Measurements from ENCODE around the gene SEMA3C.

The SEMA3C gene

GRCh38 chr7:80827239-80827633, 91.6 kb downstream of the SEMA3C start:
- no peak for DNase-seq

GRCh38 chr7:80826520-80827238, 92.2 kb downstream of the SEMA3C start:
- no peak for DNase-seq

- no peak for DNase-seq
Measured at GRCh38 chr7:80825499-80825898, 93.4 kb downstream of the SEMA3C start.

- DNase-seq = no peak
Measured at GRCh38 chr7:80824253-80824652, 94.6 kb downstream of the SEMA3C start.

- no peak for DNase-seq
Measured at GRCh38 chr7:80823057-80823456, 95.8 kb downstream of the SEMA3C start.

- DNase-seq = no peak
Measured at GRCh38 chr7:80821771-80822319, 97.0 kb downstream of the SEMA3C start.

- DNase-seq = no peak
Measured at GRCh38 chr7:80819503-80819902, 99.3 kb downstream of the SEMA3C start.

GRCh38 chr7:80818181-80818580, 100.7 kb downstream of the SEMA3C start:
- no peak for DNase-seq

- DNase-seq = no peak
Measured at GRCh38 chr7:80816806-80817205, 102.0 kb downstream of the SEMA3C start.

- no peak for DNase-seq
Measured at GRCh38 chr7:80815733-80816132, 103.1 kb downstream of the SEMA3C start.

- DNase-seq = no peak
Measured at GRCh38 chr7:80809545-80809944, 109.3 kb downstream of the SEMA3C start.

- DNase-seq = no peak
Measured at GRCh38 chr7:80807166-80807900, 111.5 kb downstream of the SEMA3C start.

GRCh38 chr7:80806663-80807062, 112.2 kb downstream of the SEMA3C start:
- peak in 1 of 56 donors; percentile 0 for DNase-seq

- no peak for DNase-seq
Measured at GRCh38 chr7:80804589-80804988, 114.3 kb downstream of the SEMA3C start.

- DNase-seq = no peak
Measured at GRCh38 chr7:80802527-80802926, 116.3 kb downstream of the SEMA3C start.

- no peak for DNase-seq
Measured at GRCh38 chr7:80794631-80795573, 123.9 kb downstream of the SEMA3C start.

GRCh38 chr7:80791509-80791929, 127.3 kb downstream of the SEMA3C start:
- DNase-seq = no peak

- no peak for DNase-seq
Measured at GRCh38 chr7:80790877-80791276, 128.0 kb downstream of the SEMA3C start.

GRCh38 chr7:80787721-80788120, 131.1 kb downstream of the SEMA3C start:
- DNase-seq = no peak

- DNase-seq = no peak
Measured at GRCh38 chr7:80785961-80786536, 132.8 kb downstream of the SEMA3C start.

GRCh38 chr7:80785276-80785675, 133.6 kb downstream of the SEMA3C start:
- DNase-seq = no peak
